GM23248 (cell line): ENCODE results near the gene DTNB. TPM values are rescaled to one million over a fixed set of nuclear protein-coding genes. Genes with fewer than 3 reads are reported as not detected.
A peak's percentile ranks its signal among the peaks of the same experiment; 100 is the strongest.

ENCODE experiments used
- DNase-seq: peaks from one replicate; pipeline ENCODE4 v3.0.0-alpha.2; 2015
- H2AFZ ChIP-seq: fragments of 200-600 bp; sonication (generic); 2 replicates; pipeline ENCODE4 v1.6.1; 2016; ENCODE audit warnings: antibody characterized with exemption
- H3F3A ChIP-seq: fragments of 200-600 bp; sonication (generic); 2 replicates; pipeline ENCODE4 v1.6.1; 2016; ENCODE audit warnings: mild to moderate bottlenecking, antibody characterized with exemption, mixed run types; ENCODE audit not compliant: insufficient read depth
- H3K27ac ChIP-seq: fragments of 200-600 bp; sonication (generic); 2 replicates; pipeline ENCODE4 v1.5.1; 2016; ENCODE audit warnings: mild to moderate bottlenecking
- H3K27me3 ChIP-seq: fragments of 200-600 bp; sonication (generic); replicated peaks from 2 replicates; pipeline ENCODE4 v1.6.1; 2016; ENCODE audit warnings: mild to moderate bottlenecking; ENCODE audit not compliant: insufficient read depth
- H3K36me3 ChIP-seq: fragments of 200-600 bp; sonication (generic); 2 replicates; pipeline ENCODE4 v1.6.1; 2016; ENCODE audit warnings: low read depth, mild to moderate bottlenecking
- H3K4me1 ChIP-seq: fragments of 200-600 bp; sonication (generic); 2 replicates; pipeline ENCODE4 v1.6.1; 2016; ENCODE audit warnings: mild to moderate bottlenecking; ENCODE audit not compliant: insufficient read depth
- H3K4me2 ChIP-seq: fragments of 200-600 bp; sonication (generic); one replicate; pipeline ENCODE4 v1.6.1; 2016; ENCODE audit warnings: mild to moderate bottlenecking; ENCODE audit not compliant: unreplicated experiment
- H3K4me3 ChIP-seq: fragments of 200-600 bp; sonication (generic); 2 replicates; pipeline ENCODE4 v1.5.1; 2016; ENCODE audit warnings: mild to moderate bottlenecking
- H3K79me2 ChIP-seq: fragments of 200-600 bp; sonication (generic); 2 replicates; pipeline ENCODE4 v1.6.1; 2016; ENCODE audit warnings: mild to moderate bottlenecking; ENCODE audit not compliant: insufficient read depth
- H3K9ac ChIP-seq: fragments of 200-600 bp; sonication (generic); 2 replicates; pipeline ENCODE4 v1.6.1; 2016; ENCODE audit warnings: mild to moderate bottlenecking
- H3K9me2 ChIP-seq: fragments of 200-600 bp; sonication (generic); 2 replicates; pipeline ENCODE4 v1.6.1; 2016; ENCODE audit warnings: mixed run types, mild to moderate bottlenecking, moderate library complexity; ENCODE audit not compliant: insufficient read depth
- H3K9me3 ChIP-seq: fragments of 200-600 bp; sonication (generic); one replicate; pipeline ENCODE4 v1.6.1; 2017; ENCODE audit warnings: low read depth
- H4K20me1 ChIP-seq: fragments of 200-600 bp; sonication (generic); 2 replicates; pipeline ENCODE4 v1.6.0; 2016; ENCODE audit not compliant: insufficient read depth
- EZH2 ChIP-seq: fragments of 200-600 bp; sonication (generic); IDR thresholded peaks from 2 replicates; pipeline ENCODE4 v1.6.1; 2018; ENCODE audit warnings: antibody characterized with exemption, mild to moderate bottlenecking; ENCODE audit not compliant: insufficient read depth, poor library complexity, severe bottlenecking
- EZH2phosphoT487 ChIP-seq: fragments of 200-600 bp; sonication (generic); IDR thresholded peaks from 2 replicates; pipeline ENCODE4 v1.6.1; 2018; ENCODE audit warnings: antibody characterized with exemption, moderate library complexity, mild to moderate bottlenecking, low read depth; ENCODE audit not compliant: insufficient read depth
- WGBS, 2 experiments: methylation state at CpG; one replicate each; pipeline ENCODE4 v1.1.6; 2015 to 2017; ENCODE audit warnings: low lambda C conversion rate in 2 of 2, low coverage in 1 of 2; ENCODE audit errors: missing lambda C conversion rate in 2 of 2; 5-methylcytosine and 5-hydroxymethylcytosine counted together
- in situ Hi-C: fragments of 300-500 bp; cut with MboI; formaldehyde crosslinking; loops from 2 replicates; pipeline ENCODE4 v1.15.0; 2020
- polyA plus RNA-seq: library from polyadenylated mRNA; unstranded; fragments of >200 nt; fragmentation: Nextera tagmentation; extraction: Ambion mirVana; gene quantifications from 2 replicates; pipeline ENCODE4 v1.2.1, GENCODE V29; 2016
- total RNA-seq: library from RNA; depleted of rRNA; stranded (reverse); fragments of >200 nt; shearing (Covaris generic); gene quantifications from 2 replicates; pipeline ENCODE4 v1.2.3, GENCODE V29; 2014

DTNB gene
- total and polyA plus RNA-seq, 2 experiments from 2014 or later = 1.1 to 4.0 TPM

GRCh38 chr2:25490217-25490616 is 183.2 kb downstream of the DTNB start:
- H3K4me3 ChIP-seq = no peak overlapping the region
- 73 to 75% methylated on average over 3 of the region's 3 CpGs for WGBS, 2 experiments
- DNase-seq = no peak
- no peak overlapping the region for H3K4me2 ChIP-seq
- no peaks in the 10 kb centered on the region for H3K9me2 ChIP-seq
- no peaks in the 10 kb centered on the region for H3K27me3 ChIP-seq
- in situ Hi-C loops = no loop called here
- no peak overlapping the region for H3K27ac ChIP-seq
- H3K36me3 ChIP-seq = no peaks in the 10 kb centered on the region
- no peak overlapping the region for H2AFZ ChIP-seq
- H3K9me3 ChIP-seq = no peaks in the 10 kb centered on the region
- H3F3A ChIP-seq = no peaks in the 10 kb centered on the region
- TF ChIP-seq EZH2 (no peak), EZH2phosphoT487 (no peak)
- peaks cover 8% of the 10 kb centered on the region; the same call in 1 of the 2 replicates for H3K4me1 ChIP-seq
- H3K79me2 ChIP-seq = no peaks in the 10 kb centered on the region
- H4K20me1 ChIP-seq = no peaks in the 10 kb centered on the region
- H3K9ac ChIP-seq = no peak overlapping the region

GRCh38 chr2:25489631-25490030 is 183.7 kb downstream of the DTNB start:
- Histone ChIP-seq H3K79me2 (no peaks in the 10 kb centered on the region), H3K4me1 (peaks cover 8% of the 10 kb centered on the region; the same call in 1 of the 2 replicates), H3K4me2 (no peak overlapping the region), H3K9ac (no peak overlapping the region), H3K36me3 (no peaks in the 10 kb centered on the region), H3K4me3 (no peak overlapping the region), H3K27ac (no peak overlapping the region), H3K27me3 (no peaks in the 10 kb centered on the region), H2AFZ (no peak overlapping the region), H3K9me3 (no peaks in the 10 kb centered on the region), H3K9me2 (no peaks in the 10 kb centered on the region), H3F3A (no peaks in the 10 kb centered on the region), H4K20me1 (no peaks in the 10 kb centered on the region)
- no peak for DNase-seq
- TF ChIP-seq EZH2 = no peak
- TF ChIP-seq EZH2phosphoT487 = no peak
- in situ Hi-C loops = no loop called here
- 97 to 100% methylated on average over 1 of the region's 1 CpG for WGBS, 2 experiments

- H3K9me3 ChIP-seq = no peaks in the 10 kb centered on the region
- TF ChIP-seq EZH2phosphoT487 (no peak), EZH2 (no peak)
- in situ Hi-C loops = no loop called here
- no peaks in the 10 kb centered on the region for H3K27me3 ChIP-seq
- H3K4me3 ChIP-seq = no peak overlapping the region
- peaks cover 7% of the 10 kb centered on the region; the same call in 1 of the 2 replicates for H3K4me1 ChIP-seq
- no peak overlapping the region for H3K27ac ChIP-seq
- WGBS, 2 experiments = 95 to 98% methylated on average over 2 of the region's 2 CpGs
- no peak for DNase-seq
- H3K36me3 ChIP-seq = no peaks in the 10 kb centered on the region
- no peaks in the 10 kb centered on the region for H3K9me2 ChIP-seq
- no peaks in the 10 kb centered on the region for H3K79me2 ChIP-seq
- no peak overlapping the region for H3K4me2 ChIP-seq
- H3F3A ChIP-seq = no peaks in the 10 kb centered on the region
- no peak overlapping the region for H3K9ac ChIP-seq
- no peaks in the 10 kb centered on the region for H4K20me1 ChIP-seq
- no peak overlapping the region for H2AFZ ChIP-seq
Measured at GRCh38 chr2:25483607-25484266, 189.6 kb downstream of the DTNB start.

GRCh38 chr2:25482341-25482740 is 191.0 kb downstream of the DTNB start:
- peak overlapping the region; percentile 7; the same call in 1 of the 2 replicates for H2AFZ ChIP-seq
- no peak overlapping the region for H3K4me3 ChIP-seq

More at GRCh38 chr2:25482341-25482740, 191.0 kb downstream of the DTNB start:
- H3K4me2 ChIP-seq = peak overlapping the region; percentile 20
- H3K79me2 ChIP-seq = no peaks in the 10 kb centered on the region
- no peak overlapping the region for H3K9ac ChIP-seq
- H3K9me2 ChIP-seq = no peaks in the 10 kb centered on the region
- in situ Hi-C loops = no loop called here
- H4K20me1 ChIP-seq = no peaks in the 10 kb centered on the region
- DNase-seq = no peak
- H3K36me3 ChIP-seq = no peaks in the 10 kb centered on the region
- H3K27ac ChIP-seq = no peak overlapping the region
- WGBS, 2 experiments = 95 to 96% methylated on average over 5 of the region's 5 CpGs
- no peaks in the 10 kb centered on the region for H3K9me3 ChIP-seq
- no peaks in the 10 kb centered on the region for H3F3A ChIP-seq
- TF ChIP-seq EZH2 (no peak), EZH2phosphoT487 (no peak)
- H3K27me3 ChIP-seq = no peaks in the 10 kb centered on the region
- H3K4me1 ChIP-seq = peaks cover 7% of the 10 kb centered on the region; the same call in 1 of the 2 replicates
